Endothelial cell of umbilical vein (primary cell): ENCODE data around the gene FGFRL1. TPM values are rescaled to one million over a fixed set of nuclear protein-coding genes. Genes with fewer than 3 reads are reported as not detected.

Experiments used
- BruUV-seq: library from RNA; stranded (reverse); fragments of 400-500 nt; replicated peaks from 2 replicates; lab custom pipeline; 2021; lab: Mats Ljungman, UMichigan
- CTCF ChIA-PET: fragments of 300-600, 350-600 bp; sonication (Branson Sonifier 250); formaldehyde crosslinking; loops from one replicate; lab custom pipeline; 2021; ENCODE audit warnings: antibody characterized with exemption, inconsistent platforms; lab: Charles Lee
- POLR2A ChIA-PET: fragments of 300-600, 350-600 bp; sonication (Branson Sonifier 250); formaldehyde crosslinking; loops from one replicate; lab custom pipeline; 2021; ENCODE audit warnings: antibody characterized with exemption, inconsistent platforms; lab: Charles Lee
- DNase-seq: peaks from one replicate; pipeline ENCODE4 v3.0.0-alpha.2; 2011; ENCODE audit warnings: low read depth, low spot score
- FAIRE-seq: peaks from 2 replicates; lab custom pipeline; 2011; peaks lifted over from hg19 to GRCh38; lab: Jason Lieb, UNC
- H2AFZ ChIP-seq: 2 replicates; pipeline ENCODE4 v1.6.0; 2012; ENCODE audit warnings: low read depth, low read length, control low read depth, inconsistent platforms
- H3K27ac ChIP-seq: 2 replicates; pipeline ENCODE4 v1.5.1; 2011; ENCODE audit warnings: low read depth, mild to moderate bottlenecking, control low read depth, low read length, moderate library complexity; ENCODE audit not compliant: insufficient read depth
- H3K27me3 ChIP-seq, 2 experiments: 2 replicates each; pipeline versions ENCODE4 v1.6.0 to v1.6.1; 2011; ENCODE audit warnings: low read length in 2 of 2, mixed read lengths in 1 of 2; ENCODE audit not compliant: control insufficient read depth in 2 of 2, insufficient read depth in 2 of 2
- H3K36me3 ChIP-seq, 2 experiments: 2 replicates in 1 of 2; 3 replicates in 1 of 2; pipeline ENCODE4 v1.5.1; 2011; ENCODE audit warnings: low read length in 2 of 2, mild to moderate bottlenecking in 1 of 2, moderate library complexity in 1 of 2; ENCODE audit not compliant: control insufficient read depth in 2 of 2, insufficient read depth in 2 of 2; ENCODE audit errors: extremely low read depth in 1 of 2
- H3K4me1 ChIP-seq: 3 replicates; pipeline ENCODE4 v1.5.1; 2011; ENCODE audit warnings: mild to moderate bottlenecking, low read length; ENCODE audit not compliant: control insufficient read depth, insufficient read depth; ENCODE audit errors: extremely low read depth
- H3K4me2 ChIP-seq: 2 replicates; pipeline ENCODE4 v1.6.1; 2011; ENCODE audit warnings: low read length, control low read depth, mixed read lengths; ENCODE audit not compliant: insufficient read depth
- H3K4me3 ChIP-seq, 3 experiments: fragments of 200-600 bp in 1 of 3; sonication (generic), shearing (Covaris generic) in 1 of 3; replicated peaks in 1 of 3; 2 replicates each; pipeline ENCODE4 v1.5.1; 2011 to 2016; ENCODE audit warnings: control low read depth in 3 of 3, low read length in 3 of 3, mild to moderate bottlenecking in 2 of 3, inconsistent platforms in 1 of 3, low read depth in 1 of 3, moderate library complexity in 1 of 3; ENCODE audit not compliant: insufficient read depth in 1 of 3
- H3K79me2 ChIP-seq: 2 replicates; pipeline ENCODE4 v1.6.0; 2012; ENCODE audit warnings: low read length, inconsistent platforms; ENCODE audit not compliant: control insufficient read depth, insufficient read depth
- H3K9ac ChIP-seq: replicated peaks from 2 replicates; pipeline ENCODE3; 2011; ENCODE audit warnings: low read length, control low read depth; ENCODE audit not compliant: insufficient read depth; ENCODE audit errors: extremely low read depth
- H3K9me1 ChIP-seq: replicated peaks from 3 replicates; pipeline ENCODE4 v1.6.0; 2011; ENCODE audit warnings: mild to moderate bottlenecking, low read length; ENCODE audit not compliant: control insufficient read depth, insufficient read depth; ENCODE audit errors: extremely low read depth
- H3K9me3 ChIP-seq: replicated peaks from 2 replicates; pipeline ENCODE4 v1.5.1; 2012; ENCODE audit warnings: low read length, inconsistent platforms; ENCODE audit not compliant: control insufficient read depth, insufficient read depth
- H4K20me1 ChIP-seq: replicated peaks from 2 replicates; pipeline ENCODE3; 2011; ENCODE audit warnings: mild to moderate bottlenecking, low read length; ENCODE audit not compliant: control insufficient read depth, insufficient read depth; ENCODE audit errors: extremely low read depth
- EZH2 ChIP-seq: IDR thresholded peaks from 2 replicates; pipeline ENCODE4 v1.6.1; 2012; ENCODE audit warnings: borderline replicate concordance, low read depth, mild to moderate bottlenecking, moderate library complexity, low read length, inconsistent platforms; ENCODE audit not compliant: severe bottlenecking
- GATA2 ChIP-seq: IDR thresholded peaks from 2 replicates; pipeline ENCODE4 v1.7.0; 2011; ENCODE audit warnings: low read depth, mild to moderate bottlenecking, moderate library complexity, mixed read lengths, low read length; ENCODE audit not compliant: insufficient read length, insufficient read depth
- JUN ChIP-seq: IDR thresholded peaks from 2 replicates; pipeline ENCODE4 v1.6.1; 2011; ENCODE audit warnings: borderline replicate concordance, low read depth; ENCODE audit not compliant: insufficient read length, insufficient read depth
- MYC ChIP-seq: IDR thresholded peaks from one replicate; pipeline ENCODE4 v1.6.1; 2011; ENCODE audit warnings: mild to moderate bottlenecking, low read depth, low read length
- POLR2A ChIP-seq: IDR thresholded peaks from 2 replicates; pipeline ENCODE4 v1.6.1; 2012; ENCODE audit warnings: low read depth, mild to moderate bottlenecking, control low read depth, low read length
- POLR2AphosphoS5 ChIP-seq: IDR thresholded peaks from 2 replicates; pipeline ENCODE4 v1.6.1; 2012; ENCODE audit warnings: low read depth, mild to moderate bottlenecking, control low read depth, low read length, moderate library complexity; ENCODE audit not compliant: insufficient read depth
- dilution Hi-C: fragments of 300-500 bp; cut with MboI; formaldehyde crosslinking; loops from one replicate; pipeline ENCODE4 v1.15.0; 2019; ENCODE audit warnings: low sequenced_read_pairs; ENCODE audit not compliant: extremely low pct_ligation_motif_present
- intact Hi-C: fragments of 100-400 bp; cut with micrococcal nuclease; formaldehyde crosslinking; loops from one replicate; pipeline ENCODE4 v1.10.0; 2022
- polyA plus RNA-seq, 4 experiments: library from polyadenylated mRNA; depleted of rRNA in 3 of 4; stranded (reverse) in 3 of 4; unstranded in 1 of 4; fragments of >200 nt; gene quantifications; 2 replicates each; pipeline versions ENCODE4 v1.2.1 to v1.2.3, GENCODE V29; 2011 to 2012; ENCODE audit warnings: missing spikeins in 1 of 4
- total RNA-seq: library from RNA; stranded (reverse); gene quantifications from 2 replicates; pipeline ENCODE4 v1.2.3, GENCODE V29; 2021
- TF ChIP-seq, protein P1 (sequence below): IDR thresholded peaks from 2 replicates; pipeline ENCODE4 v1.6.1; 2011; ENCODE audit not compliant: insufficient read depth, insufficient read length

Gene FGFRL1
- total and polyA plus RNA-seq, 2 donors (not counting 3 experiments of a cell fraction or from before 2014, with no cell fraction given): 33.3 to 74.6 TPM

GRCh38 chr4:971666-972500, 39.5 kb upstream of the FGFRL1 start:
- no peaks in the 10 kb centered on the region for H3K9me3 ChIP-seq
- FAIRE-seq (no peak), DNase-seq (no peak)
- CTCF ChIA-PET: interaction anchor here (1.0 kb wide), 1 partner anchor 15 kb away, joined by 5 read pairs; the partner anchor contains the start of gene IDUA
- peaks cover 0 to 1% of the 10 kb centered on the region in 2 experiments for H3K36me3 ChIP-seq
- H3K27ac ChIP-seq: no peak overlapping the region
- H3K9ac ChIP-seq: no peak overlapping the region
- peak overlapping the region in 1 of 3 experiments; percentile 95 for H3K4me3 ChIP-seq
- no peaks in the 10 kb centered on the region for H4K20me1 ChIP-seq
- peaks cover 11% of the 10 kb centered on the region for H3K4me1 ChIP-seq
- intact Hi-C loops: loop anchor here (2.0 kb wide), 1 partner anchor 15 kb away; the partner anchor contains the start of gene IDUA
- H3K27me3 ChIP-seq: no peaks in the 10 kb centered on the region
- TF ChIP-seq GATA2: no peak
- no peak for TF ChIP-seq MYC
- no peak for TF ChIP-seq JUN
- TF ChIP-seq POLR2AphosphoS5: no peak
- TF ChIP-seq POLR2A: no peak
- TF ChIP-seq EZH2: no peak
- TF ChIP-seq, protein P1, sequence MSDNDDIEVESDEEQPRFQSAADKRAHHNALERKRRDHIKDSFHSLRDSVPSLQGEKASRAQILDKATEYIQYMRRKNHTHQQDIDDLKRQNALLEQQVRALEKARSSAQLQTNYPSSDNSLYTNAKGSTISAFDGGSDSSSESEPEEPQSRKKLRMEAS: no peak
- dilution Hi-C loops: no loop called here
- POLR2A ChIA-PET: no interaction called here
- no peak overlapping the region for H2AFZ ChIP-seq
- H3K4me2 ChIP-seq: peak overlapping the region; percentile 85
- no peaks in the 10 kb centered on the region for H3K79me2 ChIP-seq
- no peaks in the 10 kb centered on the region for H3K9me1 ChIP-seq
- no TSS peak for BruUV-seq
